Measurements from ENCODE around the gene PARD3. TPM values are rescaled to one million over a fixed set of nuclear protein-coding genes. Genes with fewer than 3 reads are reported as not detected.

PARD3 gene
- total RNA-seq, 2 experiments from 2014 or later = 1.3 to 1.9 TPM

- Mint-ChIP-seq H3K9me3 (no peaks in the 10 kb centered on the region), H3K36me3 (no peaks in the 10 kb centered on the region)
Observed at GRCh38 chr10:34520084-34520483, 295.0 kb downstream of the PARD3 start.

GRCh38 chr10:34514290-34514689 lies 300.8 kb downstream of the PARD3 start:
- H3K4me3 Mint-ChIP-seq = no peak overlapping the region
- no peaks in the 10 kb centered on the region for H3K4me1 Mint-ChIP-seq
- H3K36me3 Mint-ChIP-seq = no peaks in the 10 kb centered on the region
- peaks cover 3% of the 10 kb centered on the region for H3K27me3 Mint-ChIP-seq
- no peak overlapping the region for H3K27ac Mint-ChIP-seq
- DNase-seq = no peak
- no peaks in the 10 kb centered on the region for H3K9me3 Mint-ChIP-seq

More at GRCh38 chr10:34520084-34520483, 295.0 kb downstream of the PARD3 start:
- Mint-ChIP-seq H3K27ac (no peak overlapping the region), H3K4me1 (peaks cover 3% of the 10 kb centered on the region), H3K4me3 (no peak overlapping the region), H3K27me3 (peaks cover 5% of the 10 kb centered on the region)
- DNase-seq = no peak

- Mint-ChIP-seq H3K9me3 (no peaks in the 10 kb centered on the region), H3K4me1 (no peaks in the 10 kb centered on the region), H3K27me3 (peaks cover 3% of the 10 kb centered on the region), H3K36me3 (no peaks in the 10 kb centered on the region), H3K27ac (no peak overlapping the region), H3K4me3 (no peak overlapping the region)
- no peak for DNase-seq
Observed at GRCh38 chr10:34513636-34514035, 301.5 kb downstream of the PARD3 start.

GRCh38 chr10:34507217-34507616 lies 307.9 kb downstream of the PARD3 start:
- Mint-ChIP-seq H3K27me3 (peaks cover 5% of the 10 kb centered on the region), H3K4me1 (no peaks in the 10 kb centered on the region), H3K9me3 (no peaks in the 10 kb centered on the region), H3K27ac (no peak overlapping the region), H3K4me3 (no peak overlapping the region), H3K36me3 (no peaks in the 10 kb centered on the region)
- no peak for DNase-seq

- H3K4me1 Mint-ChIP-seq = no peaks in the 10 kb centered on the region
- no peaks in the 10 kb centered on the region for H3K9me3 Mint-ChIP-seq
- DNase-seq = no peak
- no peak overlapping the region for H3K27ac Mint-ChIP-seq
- no peaks in the 10 kb centered on the region for H3K36me3 Mint-ChIP-seq
- H3K27me3 Mint-ChIP-seq = peaks cover 5% of the 10 kb centered on the region
- no peak overlapping the region for H3K4me3 Mint-ChIP-seq
Observed at GRCh38 chr10:34506786-34507185, 308.3 kb downstream of the PARD3 start.

- no peak overlapping the region for H3K27ac Mint-ChIP-seq
Observed at GRCh38 chr10:34505338-34505737, 309.8 kb downstream of the PARD3 start.

GRCh38 chr10:34504534-34504933 lies 310.6 kb downstream of the PARD3 start:
- Mint-ChIP-seq H3K27ac (no peak overlapping the region), H3K4me3 (no peak overlapping the region), H3K9me3 (no peaks in the 10 kb centered on the region), H3K4me1 (no peaks in the 10 kb centered on the region), H3K36me3 (no peaks in the 10 kb centered on the region), H3K27me3 (peaks cover 5% of the 10 kb centered on the region)
- DNase-seq = no peak

More at GRCh38 chr10:34505338-34505737, 309.8 kb downstream of the PARD3 start:
- DNase-seq = no peak
- H3K36me3 Mint-ChIP-seq = no peaks in the 10 kb centered on the region
- no peaks in the 10 kb centered on the region for H3K9me3 Mint-ChIP-seq
- peaks cover 5% of the 10 kb centered on the region for H3K27me3 Mint-ChIP-seq
- no peak overlapping the region for H3K4me3 Mint-ChIP-seq
- H3K4me1 Mint-ChIP-seq = no peaks in the 10 kb centered on the region

GRCh38 chr10:34503704-34504103 lies 311.4 kb downstream of the PARD3 start:
- Mint-ChIP-seq H3K27me3 (peaks cover 5% of the 10 kb centered on the region), H3K9me3 (no peaks in the 10 kb centered on the region), H3K36me3 (no peaks in the 10 kb centered on the region), H3K4me3 (no peak overlapping the region), H3K27ac (no peak overlapping the region), H3K4me1 (no peaks in the 10 kb centered on the region)
- no peak for DNase-seq

- no peak for DNase-seq
- H3K9me3 Mint-ChIP-seq = no peaks in the 10 kb centered on the region
- H3K36me3 Mint-ChIP-seq = no peaks in the 10 kb centered on the region
- H3K27ac Mint-ChIP-seq = no peak overlapping the region
- H3K4me1 Mint-ChIP-seq = no peaks in the 10 kb centered on the region
- H3K27me3 Mint-ChIP-seq = no peaks in the 10 kb centered on the region
- no peak overlapping the region for H3K4me3 Mint-ChIP-seq
Observed at GRCh38 chr10:34499612-34500279, 315.4 kb downstream of the PARD3 start.

- no peaks in the 10 kb centered on the region for H3K36me3 Mint-ChIP-seq
- no peaks in the 10 kb centered on the region for H3K27me3 Mint-ChIP-seq
- H3K27ac Mint-ChIP-seq = no peak overlapping the region
- no peak overlapping the region for H3K4me3 Mint-ChIP-seq
- DNase-seq = no peak
- H3K9me3 Mint-ChIP-seq = no peaks in the 10 kb centered on the region
- no peaks in the 10 kb centered on the region for H3K4me1 Mint-ChIP-seq
Observed at GRCh38 chr10:34498821-34499220, 316.3 kb downstream of the PARD3 start.

- H3K27ac Mint-ChIP-seq = no peak overlapping the region
- no peaks in the 10 kb centered on the region for H3K36me3 Mint-ChIP-seq
- no peaks in the 10 kb centered on the region for H3K4me1 Mint-ChIP-seq
- no peak for DNase-seq
- no peaks in the 10 kb centered on the region for H3K9me3 Mint-ChIP-seq
- H3K4me3 Mint-ChIP-seq = no peak overlapping the region
- H3K27me3 Mint-ChIP-seq = no peaks in the 10 kb centered on the region
Observed at GRCh38 chr10:34495938-34496337, 319.2 kb downstream of the PARD3 start.

GRCh38 chr10:34494012-34494411 lies 321.1 kb downstream of the PARD3 start:
- H3K36me3 Mint-ChIP-seq = no peaks in the 10 kb centered on the region
- no peaks in the 10 kb centered on the region for H3K27me3 Mint-ChIP-seq
- no peaks in the 10 kb centered on the region for H3K9me3 Mint-ChIP-seq
- no peak overlapping the region for H3K4me3 Mint-ChIP-seq
- no peak for DNase-seq
- no peak overlapping the region for H3K27ac Mint-ChIP-seq
- H3K4me1 Mint-ChIP-seq = no peaks in the 10 kb centered on the region

- no peak overlapping the region for H3K4me3 Mint-ChIP-seq
- no peaks in the 10 kb centered on the region for H3K9me3 Mint-ChIP-seq
- DNase-seq = no peak
- H3K27me3 Mint-ChIP-seq = no peaks in the 10 kb centered on the region
- H3K36me3 Mint-ChIP-seq = no peaks in the 10 kb centered on the region
- H3K4me1 Mint-ChIP-seq = no peaks in the 10 kb centered on the region
- H3K27ac Mint-ChIP-seq = no peak overlapping the region
Observed at GRCh38 chr10:34492081-34492480, 323.0 kb downstream of the PARD3 start.

GRCh38 chr10:34491678-34492077 lies 323.4 kb downstream of the PARD3 start:
- H3K27me3 Mint-ChIP-seq = no peaks in the 10 kb centered on the region
- DNase-seq = no peak
- no peaks in the 10 kb centered on the region for H3K36me3 Mint-ChIP-seq
- no peak overlapping the region for H3K4me3 Mint-ChIP-seq
- H3K4me1 Mint-ChIP-seq = no peaks in the 10 kb centered on the region
- no peak overlapping the region for H3K27ac Mint-ChIP-seq
- no peaks in the 10 kb centered on the region for H3K9me3 Mint-ChIP-seq

GRCh38 chr10:34489973-34490745 lies 324.9 kb downstream of the PARD3 start:
- no peak overlapping the region for H3K4me3 Mint-ChIP-seq
- no peaks in the 10 kb centered on the region for H3K4me1 Mint-ChIP-seq
- H3K27me3 Mint-ChIP-seq = no peaks in the 10 kb centered on the region
- no peak overlapping the region for H3K27ac Mint-ChIP-seq
- no peaks in the 10 kb centered on the region for H3K9me3 Mint-ChIP-seq
- DNase-seq = no peak
- H3K36me3 Mint-ChIP-seq = no peaks in the 10 kb centered on the region

- no peak for DNase-seq
- Mint-ChIP-seq H3K27me3 (no peaks in the 10 kb centered on the region), H3K9me3 (no peaks in the 10 kb centered on the region), H3K27ac (no peak overlapping the region), H3K36me3 (no peaks in the 10 kb centered on the region), H3K4me3 (no peak overlapping the region), H3K4me1 (no peaks in the 10 kb centered on the region)
Observed at GRCh38 chr10:34489411-34489810, 325.7 kb downstream of the PARD3 start.
